HG03060 (cell line): ENCODE measurements around the gene SLC5A7.

Source experiments
- ATAC-seq: cut with Tn5 transposase; IDR thresholded peaks from one replicate; pipeline ENCODE4 v1.9.1; 2021; ENCODE audit warnings: low read depth, moderate number of reproducible peaks; ENCODE audit not compliant: unreplicated experiment

SLC5A7 gene

DNA sequence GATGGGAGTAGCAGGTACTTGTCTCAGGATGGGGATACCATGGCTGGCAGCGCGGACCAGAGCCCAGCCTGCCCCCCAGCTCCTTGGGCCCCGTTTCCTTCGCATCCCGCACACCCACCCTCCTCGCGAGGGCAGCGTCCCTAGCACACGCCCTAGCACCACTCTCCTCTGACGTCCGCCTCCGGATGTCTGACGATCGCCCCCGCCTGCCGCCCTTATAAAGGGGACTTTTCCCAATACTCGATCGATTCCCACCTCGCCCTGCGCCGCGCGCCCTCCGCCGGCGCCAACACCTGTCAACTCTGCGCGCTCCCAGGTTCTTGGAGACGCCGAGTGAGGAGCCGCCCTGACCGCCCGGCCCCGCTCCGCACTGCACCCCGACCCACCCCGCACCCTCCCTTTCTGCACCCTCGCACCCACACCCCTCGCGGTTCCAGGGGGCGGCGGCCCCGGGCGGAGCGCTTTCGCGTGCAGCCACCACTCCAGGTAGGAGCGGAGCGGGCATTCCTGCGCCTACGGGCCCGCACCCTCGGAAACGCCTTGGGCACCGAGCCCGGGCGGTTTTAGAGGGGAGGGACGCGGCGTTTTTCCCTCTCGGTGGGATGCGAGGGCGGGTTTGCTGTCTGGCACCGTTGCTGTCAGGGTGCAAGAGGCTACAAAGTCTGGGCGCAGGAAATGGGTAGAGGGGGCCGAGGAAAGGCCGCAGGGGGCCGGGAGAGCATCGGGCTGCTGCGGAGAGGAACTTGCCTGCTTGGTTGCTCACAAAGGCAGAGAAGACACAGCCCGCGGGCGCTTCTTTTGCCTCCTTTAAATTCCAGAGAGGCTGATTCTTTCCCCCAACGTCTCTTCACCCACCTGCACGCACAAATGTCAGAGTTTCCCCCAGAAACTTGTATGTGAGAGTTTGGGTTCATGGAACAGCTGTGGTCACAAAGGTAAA lies at the start of gene SLC5A7:
Gene SLC5A7 (plus strand): TSS at position 247 of the 940 bp plus-strand sequence. CDS start 1,632 bp downstream, outside the sequence.
- ATAC-seq = no peak

DNA sequence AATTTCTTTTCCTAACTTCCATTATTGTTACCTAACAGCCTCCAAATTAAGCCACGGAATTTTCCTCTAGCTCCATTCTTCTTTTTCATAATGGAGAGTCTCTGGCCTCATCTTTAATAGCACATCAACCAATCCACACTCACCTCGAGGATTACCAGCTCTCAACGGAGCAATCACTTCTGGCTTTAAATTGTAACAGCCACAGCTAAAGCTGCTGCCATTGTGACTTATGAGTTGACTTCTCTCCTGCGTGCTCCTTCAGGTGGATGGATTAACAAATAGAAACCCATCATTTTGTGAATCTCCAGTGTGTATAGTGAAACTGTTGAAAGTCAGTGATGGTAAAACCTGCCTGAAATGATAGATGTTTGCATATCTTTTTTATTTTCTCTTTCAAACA lies 24.9 kb upstream of the SLC5A7 start:
- ATAC-seq = no peak

DNA sequence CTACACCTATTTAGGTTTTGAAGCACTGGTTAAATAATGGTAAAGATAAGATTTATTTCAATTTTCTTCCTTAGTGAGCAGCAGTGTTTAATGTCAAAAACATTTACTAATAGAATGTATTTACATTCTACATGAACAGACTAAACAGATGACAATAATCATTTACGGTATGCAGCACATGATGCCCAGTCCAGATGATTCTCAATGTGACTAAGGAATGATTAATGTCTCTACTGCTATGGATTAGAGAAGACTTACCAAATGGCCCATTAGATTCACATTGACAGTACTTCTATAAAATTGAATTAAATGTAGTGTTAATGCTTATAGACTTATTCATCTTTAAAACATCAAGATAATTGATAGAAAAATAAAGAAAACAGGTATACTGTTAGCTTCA lies 22.1 kb upstream of the SLC5A7 start:
- ATAC-seq = no peak

DNA sequence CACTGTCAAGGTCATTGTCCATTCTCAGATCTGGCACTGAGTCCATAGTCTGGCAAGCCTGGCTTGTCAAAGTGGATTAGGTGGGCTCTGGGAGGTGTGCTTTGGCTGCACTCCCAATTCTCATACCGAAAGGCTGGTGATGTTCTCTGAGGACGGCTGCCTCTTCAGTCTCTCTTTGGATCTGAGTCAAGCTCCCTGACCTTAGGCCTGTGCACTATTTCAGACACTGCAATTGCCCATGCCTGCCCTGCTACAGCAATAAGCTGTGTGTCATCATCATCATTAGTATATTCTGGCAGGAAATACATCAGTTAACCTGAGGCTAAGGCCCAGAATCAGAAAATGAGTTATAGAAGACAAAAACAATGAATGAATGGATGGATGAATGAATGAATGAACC lies 1.6 kb upstream of the SLC5A7 start:
- no peak for ATAC-seq

DNA sequence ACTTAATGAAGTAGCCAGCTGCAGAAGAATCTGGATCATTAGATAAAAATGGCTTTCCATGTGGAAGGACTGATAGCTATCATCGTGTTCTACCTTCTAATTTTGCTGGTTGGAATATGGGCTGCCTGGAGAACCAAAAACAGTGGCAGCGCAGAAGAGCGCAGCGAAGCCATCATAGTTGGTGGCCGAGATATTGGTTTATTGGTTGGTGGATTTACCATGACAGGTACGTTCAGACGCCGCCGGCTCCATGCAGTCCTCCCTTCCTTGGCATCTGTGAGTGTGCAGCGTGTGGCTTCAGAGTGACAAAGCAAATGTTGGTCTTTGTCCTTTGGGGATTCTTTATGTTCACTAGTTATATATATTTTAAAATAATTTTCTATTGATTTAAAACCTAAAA lies 1.8 kb downstream of the SLC5A7 start:
- ATAC-seq = no peak

DNA sequence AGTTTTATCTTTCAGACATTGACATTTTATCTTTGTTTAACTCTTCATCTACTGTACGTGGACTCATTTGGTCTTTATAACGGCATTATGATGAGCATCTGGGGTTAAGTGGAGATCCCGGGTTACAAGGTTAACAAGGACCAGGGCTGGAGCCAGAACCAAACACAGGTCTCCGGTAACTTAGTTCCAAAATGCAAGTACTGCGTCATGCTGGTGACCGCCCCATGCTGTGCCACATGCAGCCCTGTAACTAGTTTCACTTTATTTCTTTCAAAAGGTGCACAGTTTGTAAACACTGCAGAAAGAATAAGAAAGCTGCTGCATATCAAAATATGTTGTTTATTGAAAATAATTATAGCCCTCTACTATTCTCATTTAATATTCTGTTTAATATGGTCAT lies 3.1 kb downstream of the SLC5A7 start:
- ATAC-seq = no peak

DNA sequence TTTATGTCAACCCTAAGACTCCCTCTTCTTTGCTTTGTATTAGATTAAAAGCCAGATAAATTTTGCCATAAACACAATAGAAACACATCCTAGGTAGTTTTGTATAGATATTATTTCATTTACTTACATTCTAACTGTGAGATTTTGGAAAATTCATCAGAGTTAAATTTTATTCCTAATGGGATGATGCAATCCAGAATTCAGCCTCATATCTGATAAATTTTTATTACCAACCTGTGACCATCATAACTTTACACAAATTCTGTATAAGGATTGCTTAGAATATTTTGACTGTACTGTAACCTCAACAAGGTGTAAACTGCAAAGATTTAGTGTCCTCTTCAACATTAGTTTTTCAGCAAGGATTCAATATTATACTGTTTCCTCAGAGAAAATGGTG lies 4.4 kb downstream of the SLC5A7 start:
- no peak for ATAC-seq

DNA sequence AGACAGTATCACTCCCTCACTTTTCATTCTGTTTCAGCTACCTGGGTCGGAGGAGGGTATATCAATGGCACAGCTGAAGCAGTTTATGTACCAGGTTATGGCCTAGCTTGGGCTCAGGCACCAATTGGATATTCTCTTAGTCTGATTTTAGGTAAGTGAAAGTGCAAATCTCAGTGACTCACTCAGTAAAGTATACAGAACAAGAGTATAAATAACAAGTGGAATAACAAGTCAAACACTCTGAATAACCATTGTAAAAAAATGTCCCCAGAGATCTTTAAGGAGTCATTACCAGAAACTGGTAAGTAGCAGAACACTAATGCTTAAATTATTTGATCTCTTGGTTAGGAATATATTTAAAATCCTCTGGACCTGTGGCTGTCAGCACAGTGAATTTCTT lies 5.7 kb downstream of the SLC5A7 start:
- no peak for ATAC-seq

DNA sequence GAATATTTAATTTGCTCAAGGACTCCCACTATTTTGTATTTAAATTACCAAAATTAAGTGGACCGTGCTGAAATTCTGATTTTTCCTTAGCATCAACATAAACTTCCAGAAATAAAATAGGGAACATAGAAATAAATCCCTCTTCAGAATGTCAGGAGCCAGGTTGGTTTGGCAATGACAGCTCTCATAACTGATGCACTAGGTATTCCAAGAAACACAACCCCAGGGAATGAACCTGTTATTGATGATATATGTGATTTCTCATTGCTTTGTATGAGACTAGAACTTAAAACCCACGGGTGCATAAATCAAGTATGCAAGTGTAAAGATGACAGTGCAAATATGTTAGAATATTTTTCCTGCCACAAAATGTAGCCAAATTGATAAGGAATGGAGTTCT lies 12.8 kb downstream of the SLC5A7 start:
- ATAC-seq = no peak

DNA sequence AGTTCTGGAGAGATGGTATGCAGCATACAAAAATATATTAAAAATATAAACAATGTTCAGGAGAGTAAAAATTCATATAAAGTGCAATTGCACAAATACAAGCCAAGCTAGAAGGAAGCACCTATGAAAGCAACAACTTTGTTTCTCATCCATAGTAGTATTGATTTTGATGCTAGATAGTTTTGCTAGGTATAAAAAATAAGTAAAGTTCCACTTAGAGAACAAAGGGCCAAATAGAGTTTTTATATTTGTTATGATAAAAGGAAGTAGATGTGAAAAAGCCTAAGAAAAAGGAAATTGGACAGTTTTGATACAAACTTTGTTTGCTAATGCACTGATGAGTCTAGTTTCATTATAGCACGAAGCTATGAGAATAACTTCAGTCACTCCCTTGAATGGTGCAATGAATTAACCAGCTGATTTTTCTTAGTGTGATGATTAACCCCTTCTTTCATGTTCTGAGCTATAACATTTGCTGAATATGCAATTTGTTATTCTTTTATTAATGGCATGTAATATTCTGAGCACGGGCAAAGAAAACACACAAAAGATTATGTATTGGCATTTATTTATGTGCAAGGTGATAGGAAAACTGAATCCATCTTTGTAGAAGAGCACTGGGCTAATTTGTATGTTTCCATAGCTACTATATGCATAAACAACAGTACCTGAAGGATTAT lies 24.7 kb downstream of the SLC5A7 start:
- ATAC-seq = no peak

DNA sequence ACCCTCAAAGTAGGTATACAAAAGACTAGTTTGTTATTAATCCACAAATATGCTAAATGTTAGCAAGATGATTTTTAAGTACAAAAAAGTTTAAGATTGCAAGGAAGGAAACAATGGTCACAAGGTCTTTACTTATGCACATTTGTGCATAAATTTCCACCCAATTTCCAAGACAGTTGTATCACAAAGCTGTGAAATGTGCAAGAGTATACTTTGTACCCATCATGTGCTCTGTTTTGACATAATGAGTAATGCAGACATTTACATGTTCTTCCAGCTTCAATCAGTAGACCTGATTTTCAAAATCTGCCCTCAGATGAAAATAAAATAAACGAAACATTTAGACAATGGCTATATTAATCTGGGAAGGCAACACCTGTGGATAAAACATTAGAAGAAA lies 27.0 kb downstream of the SLC5A7 start:
- no peak for ATAC-seq

DNA sequence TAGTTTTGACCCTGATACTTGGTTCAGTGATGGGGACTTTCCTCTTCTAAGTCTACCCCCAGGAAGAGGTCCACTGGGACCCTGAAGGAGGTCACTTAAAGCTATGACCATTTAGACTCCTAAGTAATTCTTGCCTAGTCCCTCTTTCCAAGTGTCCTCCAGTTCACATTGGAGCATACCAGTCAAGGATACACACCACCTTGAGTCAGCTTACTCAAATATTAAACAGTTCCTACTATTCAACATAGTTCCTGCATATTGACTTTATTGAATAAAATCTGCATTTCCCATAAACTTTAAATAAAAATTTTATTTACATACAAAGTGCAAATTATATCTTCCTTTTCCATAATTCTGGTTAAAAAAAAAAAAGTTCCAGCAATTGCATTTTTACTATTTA lies 36.3 kb downstream of the SLC5A7 start:
- no peak for ATAC-seq

DNA sequence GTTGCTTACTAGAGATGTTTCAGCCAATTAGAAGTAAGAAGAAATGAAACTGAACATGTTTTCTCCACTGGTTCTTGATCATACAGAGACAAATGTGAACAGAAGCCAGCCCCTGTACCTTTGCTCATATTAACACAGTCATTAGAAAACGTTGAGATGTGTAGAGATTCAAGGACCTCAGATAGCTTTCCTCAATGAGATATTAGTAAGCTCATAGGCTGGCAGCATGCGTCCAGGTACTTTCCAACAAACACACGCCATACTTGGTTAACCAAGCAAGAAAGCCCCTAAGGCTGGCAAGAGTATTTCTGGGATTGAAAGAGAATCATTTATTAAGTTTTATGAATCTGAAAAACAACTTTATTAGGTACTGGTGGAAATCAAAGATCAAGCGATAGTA lies 37.5 kb downstream of the SLC5A7 start:
- no peak for ATAC-seq

DNA sequence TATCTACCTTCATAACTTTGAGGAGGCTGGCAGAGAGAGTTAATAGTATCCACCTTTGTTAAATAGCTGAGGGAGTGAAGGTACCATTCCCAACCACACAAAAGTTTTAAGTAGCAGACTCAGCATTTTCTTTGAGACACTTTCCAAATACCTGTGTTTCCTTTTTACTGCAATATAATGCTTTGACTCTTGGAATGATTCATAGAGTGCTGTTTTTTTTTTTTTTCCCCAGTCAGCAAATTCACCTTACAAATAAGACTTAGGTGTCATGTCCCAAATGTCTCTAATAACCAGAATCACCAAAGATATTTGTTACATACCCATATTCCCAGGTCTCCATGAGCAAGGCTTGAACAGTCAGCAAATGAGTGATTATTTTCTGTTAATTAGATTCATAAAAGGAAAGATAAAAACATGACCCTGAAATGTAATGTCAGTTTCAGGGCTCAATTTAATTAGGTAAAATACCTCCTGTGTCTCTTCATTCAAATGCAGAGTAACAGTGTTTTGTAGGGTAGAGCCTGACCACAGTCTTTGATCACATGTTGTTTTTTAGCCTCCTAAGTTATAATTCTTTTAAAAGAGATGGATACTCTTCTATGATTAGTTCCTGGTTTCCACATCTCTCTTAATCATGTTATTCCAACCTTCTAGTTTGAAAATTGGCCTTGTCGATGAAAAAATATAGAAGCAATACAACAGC lies 39.9 kb downstream of the SLC5A7 start:
- ATAC-seq = no peak

DNA sequence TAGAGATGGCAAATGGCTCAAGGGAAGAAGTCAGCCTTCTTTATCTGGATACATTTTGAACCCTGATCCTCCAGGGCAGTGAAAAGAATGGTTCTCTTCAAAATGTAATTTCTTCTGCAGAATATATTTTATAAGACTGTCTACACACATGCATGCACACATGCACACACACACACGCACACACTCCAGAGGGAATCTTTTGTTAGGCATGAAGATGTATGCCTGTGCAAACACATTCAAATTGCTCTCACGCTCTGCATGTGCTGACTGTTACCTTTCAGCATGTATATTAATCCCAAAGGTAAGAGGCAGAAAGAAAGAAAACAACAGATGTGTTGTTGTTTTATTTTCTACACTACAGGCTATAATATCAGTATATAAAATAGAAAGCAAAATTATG lies 43.2 kb downstream of the SLC5A7 start:
- no peak for ATAC-seq

DNA sequence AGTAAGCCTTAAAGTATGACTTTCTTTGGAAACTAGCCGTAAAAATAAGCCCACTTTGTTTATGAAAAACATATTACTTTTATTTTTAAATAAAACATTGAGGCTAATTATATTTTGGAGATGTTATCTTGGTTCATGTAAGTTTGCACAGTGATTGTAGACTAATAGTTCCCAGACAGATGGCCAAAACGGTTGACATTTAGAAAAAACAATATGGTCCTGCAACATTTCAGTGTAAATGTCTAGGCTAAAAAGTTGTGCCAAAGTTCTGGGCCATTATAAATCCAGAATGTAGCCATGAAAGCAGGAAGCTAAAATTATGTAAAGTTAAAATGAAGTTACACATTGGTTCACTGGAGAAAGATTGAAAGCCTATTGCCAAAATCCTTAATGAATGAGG lies 43.6 kb downstream of the SLC5A7 start:
- no peak for ATAC-seq

DNA sequence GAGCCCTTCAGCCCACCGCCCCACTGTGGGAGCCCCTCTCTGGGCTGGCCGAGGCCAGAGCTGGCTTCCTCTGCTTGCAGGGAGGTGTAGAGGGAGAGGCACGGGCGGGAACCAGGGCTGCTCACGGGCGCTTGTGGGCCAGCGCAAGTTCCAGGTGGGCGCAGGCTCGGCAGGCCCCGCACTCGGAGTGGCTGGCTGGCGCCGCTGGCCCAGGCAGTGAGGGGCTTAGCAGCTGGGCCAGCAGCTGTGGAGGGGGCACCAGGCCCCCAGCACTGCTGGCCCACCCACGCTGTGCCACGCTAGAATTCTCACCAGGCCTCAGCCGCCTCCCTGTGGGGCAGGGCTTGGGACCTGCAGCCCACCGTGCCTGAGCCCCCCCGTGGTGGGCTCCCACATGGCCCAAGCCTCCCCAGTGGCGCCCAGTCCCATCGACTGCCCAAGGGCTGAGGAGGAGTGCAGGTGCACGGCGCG lies 45.2 kb downstream of the SLC5A7 start:
- no peak for ATAC-seq

DNA sequence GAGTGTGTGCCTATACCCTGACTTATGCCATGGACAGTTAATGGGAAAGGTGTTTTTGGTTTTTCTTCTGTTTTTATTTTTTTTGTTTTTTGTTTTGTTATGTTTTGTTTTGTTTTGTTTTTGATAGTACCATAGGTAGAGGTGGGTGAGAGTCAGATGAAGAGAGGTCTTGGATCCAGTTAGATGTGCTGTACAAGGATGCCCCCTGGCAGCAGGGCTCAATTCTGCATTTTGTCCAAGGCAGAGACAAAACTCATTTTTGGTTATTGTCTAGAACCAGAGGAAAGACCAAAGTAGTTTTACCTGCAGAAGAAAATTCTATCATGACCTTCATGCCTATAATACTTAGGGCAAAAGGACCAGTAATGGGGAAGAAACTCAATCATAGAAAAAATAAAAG lies 48.5 kb downstream of the SLC5A7 start:
- no peak for ATAC-seq

DNA sequence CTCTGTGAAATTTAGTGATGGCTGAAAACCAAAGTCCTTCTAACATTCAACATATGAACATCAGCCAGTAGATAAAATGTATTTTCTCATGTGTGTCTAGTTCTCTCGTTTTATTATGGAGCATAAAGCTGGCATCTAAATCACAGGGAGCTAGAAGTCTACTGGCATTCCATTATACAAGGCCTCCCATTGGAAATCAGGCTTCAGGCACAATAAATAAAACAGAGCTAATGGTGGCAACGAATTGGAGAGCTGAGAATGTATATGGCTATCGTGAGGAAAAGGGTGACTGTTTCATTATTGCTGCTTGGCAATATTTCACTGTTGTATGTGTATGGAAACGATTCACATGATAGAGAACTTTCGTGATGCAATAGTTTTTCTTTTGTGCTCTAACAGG lies 62.4 kb downstream of the SLC5A7 start:
- ATAC-seq = no peak

DNA sequence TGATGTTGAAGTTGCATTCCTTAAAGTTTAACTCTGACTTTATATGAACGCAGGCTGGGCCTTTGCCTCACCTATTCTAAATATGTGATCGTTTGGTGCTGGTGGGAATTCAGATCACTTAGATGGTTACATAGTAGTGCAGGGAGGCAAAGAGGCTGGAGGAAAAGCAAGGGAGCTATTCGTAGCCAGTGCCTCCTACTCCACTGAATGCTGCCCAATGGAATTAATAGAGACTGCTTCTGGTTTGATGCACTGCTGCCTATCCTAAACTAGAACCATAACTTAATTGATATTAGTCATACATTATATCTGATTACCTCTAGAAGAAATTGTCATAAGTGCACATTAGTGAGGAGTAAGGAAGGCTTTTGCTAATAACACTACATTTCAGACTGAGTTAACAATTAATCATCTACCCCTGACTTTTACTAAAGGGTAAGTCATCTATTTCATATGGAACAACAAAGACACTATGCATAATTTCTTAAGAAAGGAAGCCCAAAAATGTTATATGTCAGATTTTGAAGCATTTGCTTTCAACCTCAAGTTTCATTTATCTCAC lies 72.3 kb downstream of the SLC5A7 start:
- ATAC-seq = no peak
